GM10266 (cell line): ENCODE data around the gene HOXA6.
A peak's percentile ranks its signal among the peaks of the same experiment; 100 is the strongest.

Source experiments
- DNase-seq: peaks from one replicate; pipeline ENCODE4 v3.0.0; 2012; ENCODE audit errors: extremely low spot score
- CTCF ChIP-seq: IDR thresholded peaks from 2 replicates; pipeline ENCODE4 v1.5.1; 2012; ENCODE audit warnings: mild to moderate bottlenecking, low read depth; ENCODE audit not compliant: control insufficient read depth, insufficient read depth; ENCODE audit errors: missing control alignments

Gene HOXA6

GRCh38 chr7:27152816-27153442 is 5.4 kb upstream of the HOXA6 start:
- TF ChIP-seq CTCF = no peak
- DNase-seq = no peak

GRCh38 chr7:27151931-27152815 is 4.6 kb upstream of the HOXA6 start, which contains the start of gene HOXA3:
TSS of gene HOXA3 (minus strand) at chr7:27152583. CDS start at chr7:27110640, 41,943 bp downstream.
- no peak for DNase-seq
- TF ChIP-seq CTCF = no peak

DNA sequence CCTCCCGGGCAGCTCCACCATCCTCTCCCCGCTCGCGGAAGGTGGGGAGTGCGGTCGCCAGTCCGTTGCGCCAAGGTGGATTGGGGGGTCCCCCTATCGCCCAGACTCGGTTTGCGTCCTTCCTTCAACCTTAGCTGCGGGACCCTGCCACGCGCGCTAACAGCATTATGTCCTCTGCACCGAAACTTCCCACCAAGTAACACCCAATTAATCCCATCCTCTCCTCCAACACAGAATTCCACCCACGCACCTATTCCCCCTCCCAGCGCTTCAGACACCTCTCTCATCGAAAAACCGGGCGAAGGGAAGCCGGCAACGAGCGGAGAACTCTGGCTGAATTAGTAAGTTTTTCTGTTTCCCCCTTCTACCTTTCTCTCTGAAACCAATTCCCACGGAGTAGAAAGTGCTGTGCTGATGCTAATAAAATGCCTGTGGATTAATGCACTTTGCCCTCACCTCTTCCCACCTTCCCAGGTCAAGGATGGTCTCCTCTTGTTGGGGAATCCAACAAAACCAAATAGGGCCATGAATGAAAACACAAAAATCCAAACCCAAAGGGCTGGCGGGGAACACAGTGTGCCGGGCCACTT is 3.9 kb upstream of the HOXA6 start:
- no peak for DNase-seq
- TF ChIP-seq CTCF = no peak

DNA sequence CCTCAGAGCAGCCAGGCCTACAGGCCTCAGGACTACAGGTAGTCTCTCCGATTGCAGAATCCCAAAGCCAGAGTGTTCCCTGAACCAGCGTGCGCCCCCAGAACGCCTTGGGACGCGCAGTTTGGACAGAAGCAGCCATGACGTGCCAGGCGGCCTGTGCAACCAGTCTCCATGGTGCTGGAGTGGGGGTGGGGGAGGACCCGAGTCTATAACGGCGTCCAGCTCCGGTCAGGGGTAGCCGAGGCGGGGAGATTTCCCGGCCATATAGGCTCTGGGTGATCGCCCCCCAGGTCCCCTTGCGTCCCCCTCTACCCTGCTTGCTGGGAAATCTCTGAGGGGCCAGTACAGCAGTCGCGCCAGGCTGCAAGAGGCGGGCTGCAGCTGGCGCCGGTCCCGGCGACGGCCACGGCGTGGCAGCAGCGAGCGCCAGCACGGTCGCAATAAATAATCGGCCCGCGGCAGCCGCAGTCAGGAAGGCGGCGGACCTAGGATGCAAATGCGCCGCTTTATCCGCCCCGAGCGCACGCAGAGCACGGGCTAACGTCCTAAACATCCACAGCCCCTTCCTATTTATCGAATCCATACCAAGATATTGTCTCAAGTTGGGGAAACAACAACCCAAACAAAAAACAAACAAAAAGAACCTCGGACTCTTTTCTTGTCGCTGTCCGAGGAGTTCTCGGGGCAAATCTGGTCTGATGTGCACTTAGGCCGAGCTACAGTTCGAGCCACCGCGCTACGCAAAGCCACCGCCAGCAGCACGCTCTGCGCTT is 3.2 kb upstream of the HOXA6 start:
- peak; percentile 91 for TF ChIP-seq CTCF
- DNase-seq = peak; percentile 93

DNA sequence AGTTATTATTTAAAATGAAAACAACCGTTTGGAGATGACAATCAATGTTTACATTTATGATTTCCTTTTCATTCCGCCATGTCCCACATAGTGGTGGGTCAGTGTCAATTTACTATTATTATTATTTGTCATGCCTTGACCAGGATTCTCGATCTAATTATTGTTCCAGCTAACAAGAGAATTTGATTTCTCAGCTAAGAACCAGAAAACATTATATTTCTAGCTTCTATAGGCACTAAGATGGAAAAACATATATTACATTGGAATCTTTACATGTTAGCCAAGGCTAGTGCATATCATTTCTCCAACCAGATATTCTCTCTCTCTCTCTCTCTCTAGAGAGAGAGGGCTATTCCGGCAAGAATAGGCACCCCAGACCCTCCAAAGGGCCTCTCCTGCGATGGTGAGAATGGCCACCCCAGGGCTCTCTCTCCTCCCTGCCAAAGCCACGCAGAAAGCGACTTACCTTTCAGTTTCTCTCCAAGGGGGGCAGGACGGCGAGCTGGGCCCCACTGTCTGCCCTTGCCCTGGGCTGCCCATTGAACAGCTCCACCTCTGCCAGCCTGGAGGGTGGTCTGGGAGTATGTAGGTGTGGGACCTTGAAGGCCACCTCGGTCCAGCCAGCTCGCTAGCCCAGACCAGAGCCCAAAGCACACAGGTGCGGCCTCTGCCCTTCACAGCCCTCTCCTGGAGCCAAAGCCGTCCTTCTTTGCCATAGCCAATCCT is 2.4 kb upstream of the HOXA6 start:
- TF ChIP-seq CTCF = no peak

GRCh38 chr7:27148756-27149641 is 1.4 kb upstream of the HOXA6 start:
- no peak for TF ChIP-seq CTCF
- no peak for DNase-seq

More for the DNA sequence above, 2.4 kb upstream of the HOXA6 start:
- DNase-seq = no peak
